Endometrial microvascular endothelial cells (primary cell): Measurements from ENCODE around the gene DAPL1. TPM values are rescaled to one million over a fixed set of nuclear protein-coding genes. Genes with fewer than 3 reads are reported as not detected.
"Not testable (repeated sequence)": the region's sequence is repeated elsewhere in the genome, so short reads cannot be mapped to it uniquely, and the experiment has no call there.

Experiments used
- in situ Hi-C: cut with HindIII; loops from 2 replicates; pipeline ENCODE4 v1.10.0; 2017; ENCODE audit warnings: low sequenced_read_pairs, low pct_unique_long_range_greater_than_20kb; ENCODE audit errors: inconsistent ontology term
- total RNA-seq: library from RNA; depleted of rRNA; stranded (reverse); fragments of >200 nt; gene quantifications from one replicate; pipeline ENCODE4 v1.2.3, GENCODE V29; 2015; ENCODE audit errors: inconsistent ontology term

DAPL1 gene
- total RNA-seq, 1 donor from 2014 or later, result not detected

DNA sequence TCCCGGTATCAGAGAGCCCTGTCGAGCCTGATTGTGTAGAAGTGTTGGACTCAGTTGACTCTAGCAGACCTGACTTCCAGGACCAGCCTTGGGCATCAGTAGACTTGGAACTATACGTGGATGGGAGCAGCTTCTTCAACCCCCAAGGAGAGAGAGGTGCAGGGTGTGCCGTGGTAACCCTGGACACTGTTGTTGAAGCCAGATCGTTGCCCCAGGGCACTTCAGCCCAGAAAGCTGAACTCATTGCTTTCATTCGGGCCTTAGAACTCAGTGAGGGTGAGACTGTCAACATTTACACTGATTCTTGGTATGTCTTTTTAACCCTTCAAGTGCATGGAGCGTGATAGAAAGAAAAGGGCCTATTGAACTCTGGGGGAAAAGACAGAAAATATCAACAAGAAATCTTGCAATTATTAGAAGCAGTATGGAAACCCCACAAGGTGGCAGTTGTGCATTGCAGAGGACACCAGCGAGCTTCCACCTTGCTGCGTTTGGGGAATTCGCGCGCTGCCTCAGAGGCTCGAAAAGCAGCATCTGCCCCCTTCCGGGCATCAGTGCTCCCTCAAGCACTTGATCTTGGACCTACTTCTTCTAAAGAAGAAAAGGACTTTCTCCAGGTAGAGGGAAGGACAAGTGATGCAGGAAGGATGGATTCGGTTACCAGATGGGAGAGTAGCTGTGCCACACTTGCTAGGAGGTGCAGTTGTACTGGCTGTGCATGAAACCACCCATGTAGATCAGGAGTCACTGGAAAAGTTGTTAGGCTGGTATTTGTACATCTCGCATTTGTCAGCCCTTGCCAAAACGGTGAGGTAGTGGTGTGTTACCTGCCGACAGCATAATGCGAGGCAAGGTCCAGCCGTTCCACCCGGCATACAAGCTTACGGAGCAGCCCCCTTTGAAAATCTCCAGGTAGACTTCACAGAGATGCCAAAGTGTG, 53.2 kb downstream of the DAPL1 start:
- in situ Hi-C loops, result not testable (repeated sequence)

GRCh38 chr2:158860179-158860578, 65.1 kb downstream of the DAPL1 start:
- in situ Hi-C loops, result not testable (repeated sequence)

DNA sequence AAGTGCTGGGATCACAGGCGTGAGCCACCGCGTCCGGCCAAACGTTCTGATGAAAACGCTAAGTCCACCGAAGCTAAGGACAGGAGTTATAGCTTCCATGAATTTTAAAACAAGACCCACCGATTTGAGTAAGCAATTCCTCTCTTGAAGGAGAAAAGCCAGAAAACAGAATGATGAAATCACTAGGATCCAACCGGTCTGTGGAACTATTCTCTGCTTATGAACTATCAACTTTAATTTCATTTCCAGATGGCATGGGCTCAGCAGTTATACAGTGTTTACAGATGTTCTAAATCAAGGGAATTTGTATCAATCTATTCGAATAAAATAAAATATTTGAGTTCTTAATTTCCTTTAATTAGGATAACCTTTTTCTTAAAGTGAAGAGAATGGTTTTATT, 66.5 kb downstream of the DAPL1 start:
- in situ Hi-C loops, result not testable (repeated sequence)

DNA sequence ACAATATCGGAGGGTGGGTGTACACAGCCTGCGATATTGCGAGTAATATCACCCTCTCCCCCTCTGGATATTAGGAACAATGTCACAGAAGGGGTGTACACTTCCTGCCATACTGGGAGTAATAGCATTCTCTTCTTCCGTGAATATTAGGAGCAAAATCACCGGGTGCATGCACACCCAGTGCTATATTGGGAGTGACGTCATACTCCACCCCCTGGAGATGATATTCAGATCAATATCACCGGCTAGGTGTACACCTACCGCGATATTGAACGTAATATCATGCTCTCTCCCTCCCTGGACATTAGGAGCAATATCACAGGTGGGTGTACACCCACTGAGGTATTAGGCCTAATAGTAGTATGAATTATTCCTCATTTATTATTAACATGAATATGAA, 70.4 kb downstream of the DAPL1 start:
- in situ Hi-C loops, result not testable (repeated sequence)

Other genes starting within 250 kb of the DAPL1 start
- gene TANC1, start 173.3 kb downstream of the DAPL1 start, total RNA-seq, result 49.7 TPM